Activated T-helper 1 cell treated with Interleukin-2 at 50 U/mL for 16 hours (primary cell): ENCODE data around the gene FKBP1A.
"Not testable (repeated sequence)": the region's sequence is repeated elsewhere in the genome, so short reads cannot be mapped to it uniquely, and the experiment has no call there.

Experiments used
- DNase-seq: peaks from one replicate; pipeline ENCODE4 v3.0.0-alpha.2; 2020; ENCODE audit warnings: low read depth

FKBP1A gene

DNA sequence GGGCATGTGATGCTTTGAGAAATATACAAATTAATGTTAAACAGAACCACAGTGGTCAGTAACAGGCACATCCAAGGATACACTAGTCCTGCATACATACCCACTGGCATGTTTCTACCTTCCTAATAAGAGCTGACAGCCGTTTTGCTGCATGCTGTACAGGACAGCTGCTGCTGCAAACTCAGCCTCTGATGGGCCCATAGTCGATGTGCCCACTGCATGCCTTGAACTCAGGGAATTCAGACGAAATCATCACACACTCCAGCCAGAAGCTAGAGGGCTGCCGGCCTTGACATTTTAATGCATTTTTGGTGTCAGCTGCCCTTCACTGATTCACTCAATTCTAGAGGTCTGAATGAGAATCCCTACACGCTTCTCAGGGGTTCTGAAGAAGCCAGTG, 29.3 kb downstream of the FKBP1A start:
- DNase-seq: no peak

- DNase-seq: no peak
Observed at GRCh38 chr20:1362484-1362883, 30.4 kb downstream of the FKBP1A start.

GRCh38 chr20:1360094-1360846, 32.6 kb downstream of the FKBP1A start:
- DNase-seq: no peak

- DNase-seq: no peak
Observed at GRCh38 chr20:1357921-1358671, 34.8 kb downstream of the FKBP1A start.

GRCh38 chr20:1353956-1354355, 38.9 kb downstream of the FKBP1A start:
- DNase-seq: no peak

DNA sequence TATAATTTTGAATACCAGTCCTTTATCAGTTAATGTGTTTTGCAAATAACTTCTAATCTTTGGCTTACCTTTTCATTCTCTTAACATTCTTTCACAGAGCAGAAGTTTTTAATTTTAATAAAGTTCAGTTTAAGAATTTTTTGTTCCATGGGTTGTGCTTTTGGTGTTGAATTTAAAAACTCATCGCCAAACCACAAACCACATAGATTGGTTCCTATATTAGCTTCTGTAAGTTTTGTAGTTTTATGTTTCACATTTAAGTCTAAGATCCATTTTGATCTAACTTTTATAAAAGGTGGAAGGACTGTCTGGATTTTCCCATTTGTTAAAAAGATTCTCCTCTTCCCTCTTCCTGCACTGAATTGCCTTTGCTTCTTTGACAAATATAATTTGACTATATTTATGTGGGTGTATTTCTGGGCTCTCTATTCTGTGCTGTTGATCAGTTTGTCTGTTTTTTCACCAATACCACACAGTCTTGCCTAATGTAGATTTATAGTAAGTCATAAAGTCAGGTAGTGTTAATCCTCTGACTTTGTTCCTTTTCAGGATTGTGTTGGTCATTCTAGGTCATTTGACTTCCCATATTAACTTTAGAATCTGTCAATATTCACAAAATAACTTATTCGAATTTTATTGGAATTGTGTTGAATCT, 46.4 kb downstream of the FKBP1A start:
- no peak for DNase-seq

DNA sequence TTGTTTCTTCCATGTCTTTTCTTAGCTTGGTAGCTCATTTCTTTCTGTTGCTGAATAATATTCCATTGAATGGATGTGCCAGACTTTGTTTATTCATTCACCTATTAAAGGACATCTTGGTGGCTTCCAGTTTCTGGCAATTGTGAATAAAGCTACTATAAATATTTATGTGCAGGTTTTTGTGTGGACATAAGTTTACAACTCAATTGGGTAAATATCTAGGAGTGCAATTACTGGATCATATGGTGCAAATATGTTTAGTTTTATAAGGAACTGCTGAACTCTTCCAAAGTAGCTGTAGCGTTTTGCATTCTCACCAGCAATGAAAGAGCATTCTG, 47.1 kb downstream of the FKBP1A start:
- no peak for DNase-seq

GRCh38 chr20:1345030-1345755, 47.7 kb downstream of the FKBP1A start:
- DNase-seq: no peak

DNA sequence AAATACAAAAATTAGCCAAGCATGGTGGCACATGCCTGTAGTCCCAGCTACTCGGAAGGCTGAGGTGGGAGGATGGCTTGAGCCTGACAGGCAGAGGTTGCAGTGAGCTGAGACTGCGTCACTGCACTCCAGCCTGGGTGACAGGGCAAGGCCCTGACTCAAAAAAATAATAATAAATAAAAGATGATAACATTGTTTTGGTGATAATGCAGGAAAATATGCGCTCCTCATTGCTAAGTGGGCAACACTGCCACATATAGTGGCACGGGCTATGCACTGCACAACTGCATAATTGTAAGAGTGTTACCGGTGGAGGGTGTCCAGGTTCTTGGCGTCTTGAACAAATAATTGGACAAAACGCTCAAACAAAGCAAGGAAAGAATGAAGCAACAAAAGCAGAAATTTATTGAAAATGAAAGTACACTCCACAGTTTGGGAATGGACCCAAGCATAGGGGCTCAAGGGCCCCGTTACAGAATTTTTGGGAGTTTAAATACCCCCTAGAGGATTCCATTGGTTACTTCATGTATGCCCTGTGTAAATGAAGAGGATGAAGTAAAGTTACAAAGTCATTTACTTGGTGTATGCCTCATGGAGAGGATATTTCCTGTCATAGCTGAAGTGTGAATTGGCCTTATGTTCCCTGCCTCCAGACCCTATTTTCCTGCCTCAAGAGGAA, 49.3 kb downstream of the FKBP1A start:
- not testable (repeated sequence) for DNase-seq

DNA sequence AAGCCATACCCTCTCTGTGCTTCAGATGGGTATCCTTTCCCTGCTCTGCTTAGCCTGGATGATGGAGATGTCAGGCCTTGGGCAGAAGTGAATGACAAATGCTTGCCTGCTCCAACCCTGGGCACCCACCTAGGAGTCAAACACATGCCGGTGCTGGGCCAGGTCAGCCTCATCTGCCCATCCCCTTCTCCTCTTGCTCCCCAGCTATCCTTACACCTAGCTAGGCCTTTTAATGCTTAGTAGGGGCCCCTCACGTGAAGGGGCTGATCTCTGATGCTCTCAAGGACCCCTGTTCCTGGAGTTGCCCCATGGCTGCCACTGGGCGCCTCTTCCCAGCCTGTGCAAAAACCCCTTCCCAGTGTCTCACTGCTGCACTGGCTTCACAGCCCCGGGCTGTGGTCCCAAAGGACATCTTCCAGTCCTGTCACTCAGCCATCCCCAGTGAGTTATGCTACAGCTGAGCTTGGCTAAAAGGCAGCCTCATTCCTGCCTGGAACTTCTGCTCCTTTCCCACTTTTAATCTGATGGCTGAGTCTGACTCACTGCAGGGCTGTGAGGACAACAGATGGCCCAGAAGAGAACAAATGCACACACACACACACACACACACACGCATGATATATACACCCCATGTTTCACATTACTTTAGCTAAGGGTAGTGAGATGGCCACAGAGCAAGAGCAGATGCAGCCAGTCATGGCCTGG, 51.1 kb downstream of the FKBP1A start:
- DNase-seq: no peak

DNA sequence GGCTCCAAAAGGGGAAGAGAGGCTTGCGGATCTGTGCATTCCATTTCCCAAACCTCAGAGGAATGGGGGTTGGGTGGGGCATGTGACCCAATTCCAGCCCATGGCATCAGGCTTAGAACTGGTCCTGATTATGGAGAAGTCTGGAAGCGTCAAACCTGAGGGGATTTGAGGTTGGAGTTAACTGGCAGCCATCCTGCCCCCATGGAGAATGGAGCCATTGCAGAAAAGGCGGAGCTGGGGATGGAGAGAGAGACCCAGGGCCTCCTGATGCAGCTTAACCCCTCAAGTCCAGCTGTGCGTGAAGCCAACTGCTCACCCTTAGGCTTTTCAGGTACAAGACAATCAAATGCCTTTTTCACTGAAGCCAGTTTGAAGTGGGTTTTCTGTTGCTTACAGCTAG, 54.1 kb downstream of the FKBP1A start:
- no peak for DNase-seq

DNA sequence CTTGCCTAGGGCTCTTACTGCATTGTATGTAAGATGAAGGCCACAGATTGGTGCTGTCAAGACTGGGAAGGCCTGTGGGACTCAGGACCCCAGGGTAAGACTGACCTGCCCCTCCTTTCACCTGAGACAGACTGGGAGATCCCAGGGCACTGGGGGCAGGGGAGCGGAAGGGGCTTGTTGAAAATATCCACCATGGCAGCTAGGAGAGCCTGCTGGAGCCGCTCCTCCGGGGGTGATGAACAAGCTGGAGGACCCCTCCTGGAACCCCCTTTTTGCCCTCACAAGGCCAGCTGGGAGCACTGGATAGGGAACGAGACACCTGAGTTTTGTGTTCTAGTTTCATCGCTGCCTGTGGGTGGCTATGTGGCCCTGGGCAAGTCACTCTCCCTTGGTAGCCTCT, 54.8 kb downstream of the FKBP1A start:
- no peak for DNase-seq

- no peak for DNase-seq
Observed at GRCh38 chr20:1337441-1337840, 55.4 kb downstream of the FKBP1A start.

- DNase-seq: no peak
Observed at GRCh38 chr20:1336699-1337367, 56.0 kb downstream of the FKBP1A start.

DNA sequence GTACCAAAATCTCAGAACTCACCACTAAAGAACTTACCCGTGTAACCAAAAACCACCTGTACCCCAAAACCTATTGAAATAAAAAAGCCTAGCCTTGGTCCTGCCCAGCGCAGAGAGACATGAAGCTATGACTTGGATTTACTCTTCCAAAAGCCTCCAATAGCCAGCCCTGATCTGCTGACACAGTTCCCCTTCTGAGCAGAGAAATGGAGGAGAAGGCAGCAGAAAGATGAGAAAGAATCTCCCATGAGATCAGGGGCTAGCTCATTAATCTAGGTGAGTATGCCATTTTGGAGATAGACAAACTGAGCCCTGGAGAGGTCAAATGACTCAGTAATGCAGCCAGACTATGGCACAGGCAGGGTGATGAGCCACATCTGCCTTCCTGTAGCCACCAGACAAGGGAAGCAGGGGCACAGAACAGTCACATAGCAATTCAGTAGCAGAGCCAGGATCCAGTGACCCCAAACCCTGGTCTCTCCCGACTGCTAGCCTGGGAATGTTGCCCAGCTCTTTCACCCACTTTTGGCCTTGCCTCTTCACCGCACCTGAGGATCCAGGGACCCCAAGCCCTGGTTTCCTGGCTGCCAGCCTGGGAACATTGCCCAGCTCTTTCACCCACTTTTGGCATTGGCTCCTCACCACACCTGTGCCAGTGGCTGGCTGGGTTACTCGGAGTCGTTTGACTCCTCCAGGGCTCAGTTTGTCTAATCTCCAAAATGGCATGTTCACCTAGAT, 56.7 kb downstream of the FKBP1A start:
- DNase-seq: no peak

DNA sequence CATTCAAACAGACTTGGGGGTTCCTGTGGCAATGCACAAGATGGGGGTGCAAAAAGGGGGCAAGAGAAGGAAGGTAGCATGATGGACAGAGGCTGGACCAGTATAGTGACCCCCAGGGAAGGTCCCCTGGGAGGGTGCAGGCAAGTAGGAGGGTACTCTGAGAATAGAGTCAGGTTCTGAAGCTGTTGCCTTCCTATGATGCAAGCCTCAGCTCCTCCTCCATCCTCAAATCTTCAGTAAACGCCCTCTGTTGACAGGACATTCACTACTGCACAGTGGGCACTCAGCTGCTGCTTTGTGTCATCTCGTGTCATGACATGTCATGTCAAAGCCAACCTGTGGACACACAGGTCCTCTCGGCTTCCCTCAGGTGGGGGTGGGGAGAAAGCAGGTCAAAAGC, 58.1 kb downstream of the FKBP1A start:
- no peak for DNase-seq

DNA sequence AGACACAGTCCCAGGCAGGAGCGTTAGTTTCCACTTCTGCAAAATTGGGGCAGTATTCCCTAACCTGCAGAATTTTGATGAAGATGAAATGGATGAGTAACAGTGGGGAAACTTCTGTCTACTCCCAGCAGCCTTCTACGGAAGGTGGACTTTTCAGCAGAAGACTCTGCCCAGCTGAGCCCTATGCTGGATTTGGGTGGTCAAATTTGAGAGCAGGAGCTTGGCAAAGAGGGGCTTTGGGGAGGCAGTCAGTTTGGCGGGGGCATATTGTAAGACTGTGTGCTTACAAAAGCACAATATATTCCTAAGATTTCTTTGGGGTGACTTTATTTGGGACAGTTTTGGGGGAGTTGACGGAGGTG, 58.5 kb downstream of the FKBP1A start:
- no peak for DNase-seq

DNA sequence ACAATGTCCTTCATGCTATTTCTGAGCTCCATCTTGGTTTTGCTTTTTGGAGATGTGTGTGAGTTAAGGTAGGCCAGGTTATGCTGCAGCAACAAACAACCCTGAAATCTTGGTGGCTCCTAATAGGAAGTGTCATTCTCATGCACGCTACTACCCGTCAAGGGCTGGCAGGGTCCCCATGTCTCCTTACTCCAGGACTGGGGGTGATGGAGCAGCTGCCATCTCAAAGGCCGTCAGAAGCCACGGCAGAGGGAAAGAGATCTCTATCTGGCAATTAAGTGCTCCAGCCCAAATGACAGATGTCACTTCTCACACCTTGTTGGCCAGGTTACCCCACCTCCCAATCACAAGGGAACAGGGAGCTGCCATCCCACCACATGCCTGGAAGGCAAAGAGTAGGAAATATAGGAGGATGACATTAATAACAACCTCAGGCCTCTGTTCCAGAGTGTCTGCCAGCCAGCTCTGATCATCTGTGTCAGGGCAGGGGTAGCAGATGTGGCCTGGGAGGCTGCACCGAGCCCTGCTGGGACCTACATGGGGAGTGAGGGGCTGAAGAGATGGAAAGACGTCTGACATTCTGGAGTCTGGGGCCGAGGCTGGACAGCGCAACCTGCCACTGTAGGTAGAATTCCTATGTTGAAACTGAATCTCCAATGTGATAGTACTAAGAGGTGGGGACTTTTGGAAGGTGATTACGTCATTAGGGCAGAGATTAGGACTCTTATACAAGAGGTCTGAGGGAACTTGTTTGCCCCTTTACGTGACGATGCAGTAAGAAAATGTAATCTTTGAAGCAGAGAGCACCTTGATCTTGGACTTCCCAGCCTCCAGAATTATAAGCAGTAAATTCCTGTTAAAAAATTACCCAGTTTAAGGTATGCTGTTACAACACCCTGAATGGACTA, 59.1 kb downstream of the FKBP1A start:
- no peak for DNase-seq

DNA sequence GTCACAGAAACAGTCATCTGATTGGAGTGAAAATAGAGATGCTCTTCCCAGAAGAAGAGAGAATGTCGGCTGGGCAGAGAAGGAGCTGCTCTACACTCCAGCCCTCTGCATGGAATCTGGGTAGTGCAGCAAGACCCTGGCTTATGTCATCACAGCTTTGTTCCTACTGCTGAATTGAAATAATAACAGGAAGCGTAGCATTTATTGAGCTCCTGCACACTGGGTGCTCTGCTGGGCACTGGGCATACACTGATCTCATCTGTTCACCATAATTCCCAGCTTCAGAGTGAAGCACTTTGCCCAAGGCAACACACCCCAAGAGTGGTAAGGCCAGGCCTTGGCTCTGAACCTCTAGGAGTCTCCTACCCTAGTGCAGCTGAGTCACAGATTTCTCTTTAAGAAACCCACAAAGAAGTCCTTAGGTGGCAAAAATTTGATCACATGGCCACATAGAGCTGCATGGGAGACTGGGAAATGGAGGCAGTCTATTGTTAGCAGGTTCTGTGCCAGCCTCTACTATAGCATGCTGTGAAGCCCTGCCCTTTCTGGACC, 60.0 kb downstream of the FKBP1A start:
- DNase-seq: no peak
